H1 (cell line): ENCODE measurements around the gene SH3RF3. TPM values are rescaled to one million over a fixed set of nuclear protein-coding genes. Genes with fewer than 3 reads are reported as not detected.

Experiments used
- EZH2 ChIP-seq: fragments of 200-600 bp; sonication (generic); IDR thresholded peaks from 2 replicates; pipeline ENCODE4 v1.7.1; 2012; ENCODE audit warnings: low read depth, mild to moderate bottlenecking, moderate library complexity, low read length, inconsistent platforms; ENCODE audit not compliant: severe bottlenecking
- JUN ChIP-seq: IDR thresholded peaks from 2 replicates; pipeline ENCODE4 v1.6.1; 2011; ENCODE audit warnings: low read depth, mild to moderate bottlenecking, improper control_type of control experiment, low read length
- polyA plus RNA-seq, 7 experiments: library from polyadenylated mRNA; depleted of rRNA in 3 of 7; stranded (reverse) in 5 of 7; unstranded in 2 of 7; fragments of >200 nt in 5 of 7; fragments of 200-250 nt in 2 of 7; gene quantifications; 1 replicate in 5 of 7; 2 replicates in 1 of 7; 4 replicates in 1 of 7; pipeline versions ENCODE4 v1.2.1 to v1.2.3, GENCODE V29; 2011 to 2013; ENCODE audit warnings: missing spikeins in 2 of 7, mixed read lengths in 2 of 7
- total RNA-seq: library from RNA; stranded (reverse); fragmentation: NEBNext Ultra II Directional; extraction: Animal tissue kit (Norgen Biotek cat#: 25700); gene quantifications from 2 replicates; pipeline ENCODE4 v1.2.1, GENCODE V29; 2021

The SH3RF3 gene
- total and polyA plus RNA-seq, 2 of the 8 experiments (the other 6 are each of a cell fraction or from before 2014, with no cell fraction given): 0.11 to 0.65 TPM

- TF ChIP-seq JUN (no peak), EZH2 (no peak)
These were observed 70.8 kb downstream of the SH3RF3 start (continued) for GRCh38 chr2:109199790-109200189.
